GM18870 (cell line): ENCODE results near the gene ZFYVE16.
"Not testable (repeated sequence)": the region's sequence is repeated elsewhere in the genome, so short reads cannot be mapped to it uniquely, and the experiment has no call there.

Source experiments
- ATAC-seq: cut with Tn5 transposase; IDR thresholded peaks from one replicate; pipeline ENCODE4 v1.9.1; 2021; ENCODE audit warnings: moderate library complexity; ENCODE audit not compliant: unreplicated experiment

ZFYVE16 gene

DNA sequence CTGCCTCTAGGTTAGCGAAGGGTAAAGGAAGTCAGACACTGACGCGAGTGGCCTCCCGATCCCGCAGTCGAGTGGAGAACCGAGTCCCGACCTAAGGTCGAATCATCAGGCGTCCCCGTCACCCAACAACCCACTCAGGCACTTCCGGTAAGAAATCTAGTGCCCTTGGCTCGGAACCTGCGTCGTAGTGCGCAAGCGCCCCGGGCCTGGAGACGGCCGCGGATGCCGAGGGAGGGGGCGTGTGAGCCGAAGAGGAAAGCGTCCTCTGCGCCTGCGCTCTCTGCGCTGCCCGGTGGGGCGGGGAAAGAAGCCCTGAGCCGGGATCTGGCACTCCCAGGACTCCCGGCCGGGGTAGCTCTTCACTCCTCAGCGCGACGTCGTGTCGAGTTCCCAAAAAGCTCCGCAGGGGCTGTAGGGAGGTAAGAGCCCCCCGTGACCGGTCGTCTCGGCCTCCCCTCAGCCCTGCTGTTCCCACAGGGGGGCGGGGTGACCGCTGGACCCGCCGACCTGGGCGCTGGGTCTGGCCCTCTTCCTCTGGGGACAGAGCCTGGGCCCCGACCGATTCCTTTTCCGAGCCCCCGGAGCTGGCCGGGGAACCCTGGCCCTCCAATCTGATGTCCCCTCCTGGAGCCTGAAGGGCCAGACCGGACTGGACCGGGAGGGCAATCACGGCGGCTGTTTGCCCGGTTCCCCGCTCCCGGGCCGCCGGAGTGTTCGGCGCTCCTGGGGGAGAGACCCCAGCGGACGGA, at the start of gene ZFYVE16:
TSS of gene ZFYVE16 (plus strand) at position 330 of the 749 bp plus-strand sequence. CDS start 26,084 bp downstream, outside the sequence.
- ATAC-seq = peak; percentile 75

DNA sequence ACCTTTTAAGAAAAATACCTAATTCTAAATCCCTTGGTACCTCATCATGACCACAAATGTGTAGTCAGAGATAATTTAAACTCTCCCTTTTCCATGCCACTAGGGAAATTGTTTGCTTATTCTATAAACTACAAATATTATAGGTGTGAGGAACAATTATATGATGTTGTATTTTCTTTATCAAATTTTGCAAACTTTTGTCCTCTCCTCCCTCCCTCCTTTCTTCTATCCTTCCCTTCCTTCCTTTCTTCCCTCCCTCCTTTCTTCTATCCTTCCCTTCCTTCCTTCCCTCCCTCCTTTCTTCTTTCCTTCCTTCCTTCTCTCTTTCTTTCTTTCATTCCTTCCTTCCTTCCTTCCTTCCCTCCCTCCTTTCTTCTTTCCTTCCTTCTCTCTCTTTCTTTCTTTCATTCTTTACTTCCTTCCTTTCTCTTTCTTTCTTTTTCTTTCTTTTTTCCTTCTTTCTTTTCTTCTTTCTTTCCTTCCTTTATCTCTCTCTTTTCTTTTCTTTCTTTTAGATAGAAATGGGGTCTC, 46.9 kb upstream of the ZFYVE16 start:
- ATAC-seq = no peak

DNA sequence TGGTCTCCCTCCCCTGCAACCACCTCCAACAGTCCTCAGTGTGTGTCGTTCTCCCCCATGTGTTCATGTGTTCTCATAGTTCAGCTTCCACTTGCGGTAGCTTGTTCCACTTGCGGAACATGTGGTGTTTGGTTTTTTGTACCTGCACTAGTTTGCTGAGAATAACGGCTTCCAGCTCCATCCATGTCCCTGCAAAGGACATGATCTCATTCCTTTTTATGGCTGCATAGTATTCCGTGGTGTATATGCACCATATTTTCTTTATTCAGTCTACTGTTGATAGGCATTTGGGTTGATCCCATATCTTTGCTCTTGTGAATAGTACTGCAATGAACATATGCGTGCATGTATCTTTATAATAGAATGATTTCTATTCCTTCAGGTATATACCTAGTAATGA, 43.0 kb upstream of the ZFYVE16 start:
- ATAC-seq = no peak

DNA sequence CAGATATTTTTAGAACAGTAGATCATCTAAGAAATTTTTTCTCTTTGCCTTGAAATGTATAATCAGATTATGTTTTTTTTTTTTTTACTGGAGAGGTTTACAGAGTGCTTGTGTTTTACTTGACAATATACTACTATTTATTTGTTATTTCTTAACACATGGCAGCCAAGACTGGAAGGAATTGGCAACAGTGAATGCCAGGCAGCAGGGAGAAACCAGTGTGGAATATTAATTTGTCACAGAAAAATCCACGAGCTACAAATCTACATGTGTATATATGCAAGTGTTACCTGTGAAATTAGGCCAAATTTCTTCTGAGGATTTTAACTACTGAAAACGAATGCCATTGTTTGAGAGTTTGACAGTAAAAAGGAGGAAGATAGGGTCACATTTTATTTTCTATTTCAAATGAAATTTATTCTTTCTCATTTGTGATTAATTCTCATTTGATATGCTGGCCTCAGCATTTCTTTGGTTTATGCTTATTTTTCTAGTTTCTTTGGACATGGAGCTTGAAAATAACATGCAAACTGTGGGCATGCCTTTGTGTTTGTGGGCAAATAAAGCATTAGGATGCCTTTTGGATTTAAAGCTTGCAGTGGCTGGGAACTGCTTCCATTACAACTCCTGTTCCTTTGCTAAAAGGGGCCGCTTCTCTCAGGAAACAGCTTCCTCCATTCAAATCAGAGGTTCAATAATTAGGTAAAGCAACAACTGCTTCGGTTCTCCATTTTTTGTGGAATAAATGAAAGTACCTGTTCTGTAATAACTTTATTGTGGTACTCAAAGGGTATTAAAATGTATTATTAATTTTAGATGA, 39.0 kb upstream of the ZFYVE16 start:
- ATAC-seq = no peak

DNA sequence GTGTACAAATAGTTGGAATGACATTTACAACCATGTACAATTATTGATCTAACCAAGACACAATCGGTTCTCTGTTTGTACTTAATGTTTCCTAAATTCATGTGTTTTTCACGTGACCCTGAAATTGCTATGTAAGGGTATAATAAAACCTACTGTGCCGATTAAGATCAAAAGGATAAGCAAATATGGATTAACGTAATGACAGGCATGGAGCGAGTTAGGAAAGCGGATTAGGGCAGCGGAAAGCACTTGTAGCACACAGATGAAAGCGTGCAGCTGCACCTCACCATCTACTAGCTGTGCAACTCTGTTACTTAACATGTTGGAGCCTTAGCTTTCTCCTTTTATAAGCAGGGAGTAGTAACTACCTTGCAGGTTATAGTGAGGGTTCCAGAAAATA, 38.3 kb upstream of the ZFYVE16 start:
- no peak for ATAC-seq

DNA sequence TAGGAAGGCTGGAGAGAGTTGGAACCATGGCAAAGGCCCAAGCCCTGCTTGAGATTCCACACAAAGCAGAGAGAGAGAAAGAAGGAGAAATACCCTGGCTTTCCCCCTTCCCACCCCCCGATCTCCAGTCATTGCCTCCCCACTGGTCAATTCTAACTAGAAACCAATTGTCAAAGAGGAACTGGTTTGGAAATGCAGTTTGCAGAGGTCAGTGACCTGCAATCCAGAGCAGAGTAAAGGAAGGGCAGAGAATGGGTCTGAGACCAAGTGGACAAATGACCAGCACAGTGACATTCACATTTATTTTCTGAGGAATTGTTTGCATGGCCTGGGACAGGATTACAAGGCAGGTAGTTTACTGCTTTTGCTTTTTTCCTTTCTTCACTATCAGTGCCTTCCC, 37.5 kb upstream of the ZFYVE16 start:
- ATAC-seq = no peak

DNA sequence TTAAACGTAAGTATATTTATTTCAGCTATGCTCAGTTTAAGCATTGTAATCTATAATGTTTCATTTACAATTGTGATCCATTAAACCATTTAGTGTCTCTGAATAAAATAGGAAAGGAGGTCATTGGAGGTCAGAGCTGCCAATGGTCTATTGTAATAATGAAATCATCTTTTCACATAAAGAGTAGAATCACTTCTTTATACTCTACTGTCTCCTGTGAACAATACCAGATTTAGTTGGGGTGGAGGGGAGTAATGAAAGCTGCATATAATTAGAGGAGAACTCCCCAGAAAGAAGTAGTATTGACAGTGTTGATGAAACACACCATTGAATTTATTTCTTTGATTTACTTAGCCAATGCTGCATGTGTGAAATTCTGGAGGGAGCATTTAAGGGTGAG, 35.1 kb upstream of the ZFYVE16 start:
- ATAC-seq = no peak

DNA sequence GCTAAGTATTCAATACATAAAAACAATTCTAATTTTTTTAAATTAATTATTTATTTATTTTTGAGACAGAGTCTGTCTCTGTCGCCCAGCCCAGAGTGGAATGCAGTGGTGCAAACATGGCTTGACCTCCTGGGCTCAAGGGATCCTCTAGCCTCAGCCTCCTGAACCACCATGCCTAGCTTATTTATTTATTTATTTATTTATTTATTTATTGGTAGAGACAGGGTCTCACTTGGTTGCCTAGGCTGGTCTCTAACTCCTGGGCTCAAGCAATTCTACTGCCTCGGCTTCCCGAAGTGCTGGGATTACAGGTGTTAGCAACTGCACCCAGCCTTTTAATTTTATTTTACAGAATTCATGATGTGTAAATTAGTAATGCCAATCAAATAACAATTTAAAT, 33.7 kb upstream of the ZFYVE16 start:
- ATAC-seq = no peak

DNA sequence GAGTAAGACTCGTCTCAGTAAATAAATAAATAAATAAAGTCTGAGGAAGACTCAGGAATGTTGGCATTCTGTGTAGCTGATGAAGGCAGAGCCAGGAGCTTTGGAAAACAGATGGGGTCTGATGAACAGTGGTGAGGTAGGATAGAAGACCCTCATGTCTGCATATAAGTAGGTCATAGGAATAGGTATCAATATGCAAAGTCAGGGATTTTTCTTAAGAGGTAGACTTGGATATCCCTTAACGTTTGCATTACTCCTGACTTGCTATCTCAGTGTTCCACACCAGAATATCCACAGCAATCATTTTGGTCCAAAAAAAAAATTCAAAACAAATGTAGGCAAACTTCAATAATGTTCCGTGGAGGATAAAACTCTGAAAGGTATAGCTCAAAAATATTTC, 31.3 kb upstream of the ZFYVE16 start:
- ATAC-seq = no peak

DNA sequence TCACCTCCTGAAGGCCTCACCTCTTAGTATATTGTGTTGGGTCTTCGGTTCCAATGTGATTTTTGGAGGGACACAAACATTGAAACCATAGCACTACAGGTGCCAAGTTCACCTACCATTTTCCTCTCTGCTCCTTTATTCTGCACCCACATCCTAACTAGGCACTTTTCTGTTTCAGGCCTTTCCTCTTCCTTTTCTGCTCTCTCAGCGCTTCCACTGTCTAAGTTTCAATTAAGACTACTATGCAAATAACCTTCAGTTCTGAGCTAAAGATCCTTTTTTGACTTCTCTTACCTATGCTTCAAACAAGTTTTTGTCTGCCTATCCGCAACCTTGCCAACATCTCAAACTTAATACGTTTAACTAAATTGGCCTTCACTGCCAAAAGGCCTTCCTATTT, 25.4 kb upstream of the ZFYVE16 start:
- ATAC-seq = no peak

DNA sequence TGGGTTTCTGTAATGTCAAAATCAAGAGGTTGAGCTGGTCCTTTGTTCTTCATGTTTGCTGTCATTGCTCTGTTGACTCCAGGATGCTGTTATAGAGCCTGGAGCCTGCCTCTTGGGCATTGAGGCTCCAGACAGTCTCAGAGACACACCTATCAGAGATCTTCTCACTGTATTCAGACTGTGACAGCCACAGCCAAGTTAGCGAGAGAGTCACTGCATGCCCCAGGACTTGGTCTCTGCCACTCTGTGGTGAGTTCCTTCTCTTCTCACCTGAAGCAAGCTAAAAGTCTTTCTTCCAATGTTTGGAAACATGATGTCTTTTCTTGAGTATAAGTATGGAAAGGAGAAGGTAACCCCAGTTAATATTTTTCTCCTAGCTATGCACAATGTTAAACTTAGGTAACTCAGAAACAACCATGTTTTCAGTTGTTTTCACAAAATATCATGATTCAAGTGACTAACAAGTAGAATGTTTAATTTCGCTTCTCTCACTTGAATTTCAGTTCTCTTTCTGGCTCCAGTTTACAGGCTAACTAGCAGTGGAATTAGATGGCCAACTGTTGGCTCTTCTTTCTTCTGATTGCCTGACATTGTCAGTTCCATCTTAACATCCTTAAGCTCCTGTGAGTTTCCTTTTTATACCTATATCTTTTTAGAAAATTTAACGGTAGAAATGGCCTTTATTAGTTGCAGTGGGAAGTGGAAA, 20.6 kb upstream of the ZFYVE16 start:
- no peak for ATAC-seq

DNA sequence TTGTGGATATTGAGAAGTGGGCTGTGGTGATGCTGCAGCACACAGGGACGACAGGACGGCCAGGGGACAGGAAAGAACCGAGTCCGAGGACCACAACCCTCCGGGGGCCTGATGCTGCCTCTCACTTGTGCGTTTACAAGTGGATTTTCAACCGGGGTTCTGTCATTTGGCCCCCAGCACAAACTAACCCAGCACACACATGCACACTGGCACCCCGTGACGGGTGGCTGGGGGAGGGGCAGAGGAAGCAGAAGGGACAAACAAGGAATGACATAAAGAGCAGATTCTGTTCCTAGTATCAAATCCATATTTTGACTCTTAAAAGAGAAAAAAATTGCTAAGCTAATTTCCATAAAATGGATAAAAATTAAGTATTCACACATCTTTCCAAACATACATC, 18.3 kb upstream of the ZFYVE16 start:
- no peak for ATAC-seq

DNA sequence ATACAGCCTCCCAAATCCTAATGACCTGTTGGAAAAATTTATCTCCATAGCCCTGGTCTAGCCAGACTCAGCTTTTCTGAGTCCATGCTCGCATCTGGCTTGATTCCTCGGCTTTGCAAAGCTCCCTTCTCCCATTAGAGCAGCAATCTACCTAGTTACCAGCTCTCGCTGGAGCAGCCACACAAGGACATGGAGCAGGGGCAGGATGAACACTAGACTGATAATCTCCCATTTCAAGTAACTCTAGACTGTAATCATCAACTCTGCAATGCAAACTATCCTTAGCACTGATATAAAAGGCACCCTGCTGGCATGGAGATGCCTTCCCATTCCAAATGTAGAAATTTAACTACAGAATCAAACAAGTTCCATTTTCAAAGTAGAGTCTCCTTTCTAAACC, 17.5 kb upstream of the ZFYVE16 start:
- ATAC-seq = not testable (repeated sequence)

DNA sequence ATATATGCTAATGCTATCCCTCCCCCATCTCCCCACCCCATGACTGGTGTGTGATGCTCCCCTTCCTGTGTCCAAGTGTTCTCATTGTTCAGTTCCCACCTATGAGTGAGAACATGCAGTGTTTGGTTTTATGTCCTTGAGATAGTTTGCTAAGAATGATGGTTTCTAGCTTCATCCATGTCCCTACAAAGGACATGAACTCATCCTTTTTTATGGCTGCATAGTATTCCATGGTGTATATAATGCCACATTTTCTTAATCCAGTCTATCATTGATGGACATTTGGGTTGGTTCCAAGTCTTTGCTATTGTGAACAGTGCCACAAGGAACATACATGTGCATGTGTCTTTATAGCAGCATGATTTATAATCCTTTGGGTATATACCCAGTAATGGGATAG, 16.6 kb upstream of the ZFYVE16 start:
- not testable (repeated sequence) for ATAC-seq

DNA sequence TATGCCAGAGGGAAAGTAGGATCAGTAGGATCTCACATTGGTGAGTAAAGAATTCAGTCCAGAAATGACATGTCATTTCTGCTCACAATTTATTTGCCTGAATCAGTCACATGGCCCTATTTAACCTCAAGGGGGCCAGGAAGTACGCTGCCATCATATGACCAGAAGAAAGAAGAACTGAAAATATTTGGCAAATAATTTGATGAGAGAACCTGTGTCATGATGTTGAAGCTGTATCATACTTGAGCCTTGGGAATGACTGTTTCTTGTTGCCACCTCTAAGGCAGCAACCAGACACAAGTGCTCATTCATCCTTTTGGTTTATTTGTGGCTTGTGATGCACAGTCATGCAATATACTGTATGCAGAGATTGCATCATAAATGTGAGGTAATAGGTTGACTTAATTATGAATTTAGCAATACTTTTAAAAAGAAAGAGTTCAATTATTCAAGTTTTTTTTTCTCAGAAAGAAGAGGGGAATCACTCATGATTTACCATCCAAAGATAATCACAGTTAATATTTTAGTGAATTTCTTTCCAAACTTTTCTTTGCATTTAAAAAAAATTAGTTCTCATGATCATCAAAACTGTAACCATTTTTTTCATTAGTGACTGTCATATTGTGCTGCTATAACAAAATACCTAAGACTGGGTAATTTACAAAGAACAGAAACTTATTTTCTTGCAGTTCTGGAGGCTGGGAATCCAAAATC, 8.2 kb upstream of the ZFYVE16 start:
- ATAC-seq = peak; percentile 81

DNA sequence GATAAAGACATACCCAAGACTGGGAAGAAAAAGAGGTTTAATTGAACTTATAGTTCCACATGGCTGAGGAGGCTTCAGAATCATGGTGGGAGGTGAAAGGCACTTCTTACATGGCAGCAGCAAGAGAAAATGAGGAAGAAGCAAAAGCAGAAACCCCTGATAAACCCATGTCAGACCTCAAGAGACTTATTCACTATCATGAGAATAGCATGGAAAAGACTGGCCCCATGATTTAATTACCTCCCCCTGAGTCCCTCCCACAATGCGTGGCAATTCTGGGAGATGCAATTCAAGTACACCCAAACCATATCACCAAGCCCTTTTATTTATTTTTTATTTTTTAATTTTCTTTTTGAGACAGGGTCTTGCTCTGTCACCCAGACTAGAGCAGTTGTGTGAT, 7.5 kb upstream of the ZFYVE16 start:
- ATAC-seq = not testable (repeated sequence)

DNA sequence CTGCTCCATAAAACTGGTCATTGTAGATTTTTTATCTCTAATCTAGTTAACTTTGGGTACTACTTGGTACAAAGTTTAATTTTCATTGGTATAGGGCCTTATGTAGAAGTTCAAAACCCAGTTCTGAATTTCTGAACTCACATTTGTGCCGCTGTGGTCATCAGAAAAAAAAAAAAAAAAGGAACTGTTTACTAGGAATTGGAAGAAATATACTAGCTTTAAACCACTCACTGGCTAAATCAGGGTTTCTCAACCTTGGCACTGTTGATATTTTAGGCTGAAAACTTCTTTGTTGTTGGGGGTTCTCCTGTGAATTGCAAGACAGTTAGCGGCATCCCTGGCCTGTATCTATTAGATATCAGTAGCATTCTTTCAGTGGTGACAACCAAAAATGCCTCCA, 4.1 kb upstream of the ZFYVE16 start:
- no peak for ATAC-seq

DNA sequence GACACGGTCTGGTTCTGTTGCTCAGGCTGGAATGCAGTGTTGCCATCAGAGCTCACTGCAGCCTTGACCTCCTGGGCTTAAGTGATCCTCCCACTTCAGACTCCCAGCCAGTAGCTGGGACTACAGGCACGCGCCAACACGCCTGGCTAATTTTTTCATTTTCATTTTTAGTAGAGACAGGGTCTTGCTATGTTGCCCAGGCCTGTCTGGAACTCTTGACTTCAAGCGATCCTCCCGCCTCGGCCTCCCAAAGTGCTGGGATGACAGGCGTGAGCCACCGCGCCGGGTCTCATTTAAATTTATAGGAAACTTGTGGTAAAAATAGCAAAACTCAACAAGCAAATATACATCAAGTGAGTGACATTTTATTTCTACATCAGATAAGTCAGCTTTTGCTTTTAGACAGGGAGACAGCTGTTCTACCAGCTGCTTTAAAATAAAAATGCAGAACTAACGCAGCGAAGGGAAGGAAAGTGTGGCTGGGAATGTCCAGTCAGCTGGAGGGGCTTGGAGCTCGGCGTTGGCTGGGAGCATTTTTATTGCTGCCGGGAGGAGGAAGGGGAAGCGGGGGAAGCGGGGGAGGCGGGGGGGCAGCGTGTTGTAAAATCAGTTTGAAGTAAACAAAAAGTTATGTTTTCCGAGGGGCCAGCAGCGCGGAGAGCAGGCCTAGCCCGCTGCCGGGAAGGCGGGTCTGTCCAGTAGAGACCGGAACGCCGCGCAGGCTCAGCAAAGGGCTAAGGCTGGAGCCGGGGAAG, 707 bp upstream of the ZFYVE16 start:
- ATAC-seq = no peak

DNA sequence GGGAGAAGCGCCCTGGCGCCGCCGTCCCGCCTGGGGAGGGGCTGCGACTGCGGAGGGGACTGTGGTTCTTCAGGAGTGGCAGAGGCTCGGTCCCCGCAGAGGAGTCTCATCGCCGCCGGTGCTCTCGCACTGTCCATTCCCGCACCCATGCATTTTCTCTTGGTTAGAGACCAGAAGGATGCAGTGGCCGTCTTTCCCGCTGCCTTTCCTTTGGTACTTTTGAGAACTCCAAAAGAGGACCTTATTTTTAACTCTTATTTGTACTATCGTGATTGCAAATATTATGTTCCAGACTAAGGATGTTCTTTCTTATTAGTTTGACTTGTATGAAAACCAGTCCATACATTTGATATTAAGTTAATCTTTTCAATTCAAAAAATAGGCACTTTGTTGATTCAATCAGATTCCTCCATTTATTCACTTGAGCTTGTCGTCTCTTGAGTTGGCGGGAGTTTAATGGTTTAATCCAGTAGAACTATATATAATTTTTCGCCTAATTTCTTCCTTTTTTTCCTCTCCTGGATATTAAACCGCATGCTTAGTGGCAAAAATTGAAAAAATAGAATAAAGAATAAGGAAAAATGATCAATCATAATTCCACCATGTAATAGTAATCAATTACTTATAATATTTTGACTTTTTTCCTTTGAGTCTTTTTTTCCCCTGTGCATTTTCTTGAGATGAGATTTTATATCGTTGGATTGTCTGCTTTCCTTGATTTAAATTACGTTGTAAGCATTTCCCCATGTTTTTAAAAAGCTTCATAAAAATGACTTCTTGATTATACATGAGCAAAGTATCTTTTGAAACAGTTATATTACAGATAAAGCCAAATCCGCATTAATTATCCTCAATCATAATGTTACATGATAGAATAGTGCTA, 861 bp downstream of the ZFYVE16 start:
- ATAC-seq = peak; percentile 31
